Heart right ventricle (tissue), 16 donors: ENCODE results near the gene KIR2DL3. TPM values are rescaled to one million over a fixed set of nuclear protein-coding genes. Genes with fewer than 3 reads are reported as not detected.
"Not testable (repeated sequence)": the region's sequence is repeated elsewhere in the genome, so short reads cannot be mapped to it uniquely, and the experiment has no call there.

Experiments
- ATAC-seq, 8 donors: fragments of 200-7000 bp; cut with Tn5 transposase; one replicate each; pipeline ENCODE4 v1.9.1; 2020; ENCODE audit warnings: mild to moderate bottlenecking in 8 of 8, moderate library complexity in 8 of 8, moderate number of reproducible peaks in 1 of 8
- DNase-seq, 2 donors: peaks; one replicate each; pipeline ENCODE4 v3.0.0-alpha.2; 2020
- H3K27ac ChIP-seq, 10 donors: fragments of 200-600 bp; sonication (generic) in 2 of 10; one replicate each; pipeline versions ENCODE4 v1.5.0 to v1.8.0; 2020 to 2022; ENCODE audit warnings: mild to moderate bottlenecking in 3 of 10
- H3K27me3 ChIP-seq, 7 donors: fragments of 200-600 bp; one replicate each; pipeline ENCODE4 v1.8.0; 2021 to 2022; ENCODE audit warnings: mild to moderate bottlenecking in 2 of 7
- H3K36me3 ChIP-seq, 9 donors: fragments of 200-600 bp; sonication (generic) in 1 of 9; one replicate each; pipeline versions ENCODE4 v1.5.0 to v1.8.0; 2020 to 2022; ENCODE audit warnings: mild to moderate bottlenecking in 2 of 9
- H3K4me1 ChIP-seq, 9 donors: fragments of 200-600 bp; sonication (generic) in 1 of 9; one replicate each; pipeline versions ENCODE4 v1.5.0 to v1.8.0; 2020 to 2022; ENCODE audit warnings: mild to moderate bottlenecking in 4 of 9
- H3K4me3 ChIP-seq, 10 donors: fragments of 200-600 bp; sonication (generic) in 2 of 10; one replicate each; pipeline versions ENCODE4 v1.5.0 to v1.8.0; 2020 to 2022; ENCODE audit warnings: mild to moderate bottlenecking in 7 of 10, moderate library complexity in 2 of 10
- H3K9me3 ChIP-seq, 11 donors: fragments of 200-600 bp in 10 of 11; sonication (generic) in 2 of 11; one replicate each; pipeline versions ENCODE4 v1.5.0 to v1.8.0; 2013 to 2022; ENCODE audit warnings: mild to moderate bottlenecking in 2 of 11, control low read depth in 1 of 11, moderate library complexity in 1 of 11
- WGBS, 2 donors: extraction: QIAGEN DNeasy Blood & Tissue Kit; methylation state at CpG; one replicate each; pipeline ENCODE4 v1.1.7; 2013; ENCODE audit warnings: inconsistent platforms in 1 of 2; 5-methylcytosine and 5-hydroxymethylcytosine counted together
- intact Hi-C, 10 donors: fragments of 100-400 bp; cut with DNase I; formaldehyde crosslinking; loops; one replicate each; pipeline versions ENCODE4 v1.11.1 to v1.14.2; 2022
- polyA plus RNA-seq, 2 donors: library from polyadenylated mRNA; stranded (reverse); fragments of 200-250 nt; gene quantifications; one replicate each; pipeline ENCODE4 v1.2.3, GENCODE V29; 2013
- total RNA-seq, 10 donors: library from RNA; stranded (reverse); fragmentation: NEBNext Ultra II Directional in 3 of 10; extraction: Animal tissue kit (Norgen Biotek cat#: 25700) in 3 of 10; gene quantifications; one replicate each; pipeline versions ENCODE4 v1.2.1 to v1.2.4, GENCODE V29; 2021 to 2023
- TF ChIP-seq, protein P1 (sequence below), 9 donors: fragments of 200-600 bp; sonication (generic) in 2 of 9; IDR thresholded peaks; one replicate each; pipeline versions ENCODE4 v1.5.0 to v1.8.0; 2021 to 2022; ENCODE audit warnings: antibody characterized with exemption in 9 of 9, mild to moderate bottlenecking in 5 of 9, moderate library complexity in 1 of 9
- donor health status: Arrhythmogenic right ventricular cardiomyopathy.
- donor health status: ischemic (EF 13 %, LVEDD 7.1; RV severe dilation, severe dysfunction).
- donor health status: healthy with polysubstance abuse.
- donor health status: DM: no; HTN: yes; CAD: no.
- donor health status: DM: no; HTN: no; CAD: no.
- donor health status: ischemic (EF 25% LVEDD 6.9; RV normal size, moderate dysfunction).
- donor health status: ischemic (EF 25% LVEDD 5.7; RV mildly dilated, moderate dysfunction).
- donor health status: healthy.
- donor health status: DM: yes; HTN: yes; CAD: no.
- donor health status: Ischemic cardiomyopathy.
- donor health status: ischemic (EF 35%, LVEDD 5.7; RV mildly dilated, moderate dysfunction).
- donor health status: nonischemic (EF 11% LVEDD 7.7; RV severe dilation, severe dysfunction).
- donor health status: DM: yes; HTN: yes; CAD: no.
- donor health status: PGD.
- donor health status: ischemic (EF 29% LVEDD 5.4; RV normal size, mild dysfunction).
- donor health status: nonischemic (EF 23%, LVEDD 6.1; RV moderate dilation, normal function).

Gene KIR2DL3
- total and polyA plus RNA-seq, 12 donors = 0.03 to 0.42 TPM; not detected in 10

DNA sequence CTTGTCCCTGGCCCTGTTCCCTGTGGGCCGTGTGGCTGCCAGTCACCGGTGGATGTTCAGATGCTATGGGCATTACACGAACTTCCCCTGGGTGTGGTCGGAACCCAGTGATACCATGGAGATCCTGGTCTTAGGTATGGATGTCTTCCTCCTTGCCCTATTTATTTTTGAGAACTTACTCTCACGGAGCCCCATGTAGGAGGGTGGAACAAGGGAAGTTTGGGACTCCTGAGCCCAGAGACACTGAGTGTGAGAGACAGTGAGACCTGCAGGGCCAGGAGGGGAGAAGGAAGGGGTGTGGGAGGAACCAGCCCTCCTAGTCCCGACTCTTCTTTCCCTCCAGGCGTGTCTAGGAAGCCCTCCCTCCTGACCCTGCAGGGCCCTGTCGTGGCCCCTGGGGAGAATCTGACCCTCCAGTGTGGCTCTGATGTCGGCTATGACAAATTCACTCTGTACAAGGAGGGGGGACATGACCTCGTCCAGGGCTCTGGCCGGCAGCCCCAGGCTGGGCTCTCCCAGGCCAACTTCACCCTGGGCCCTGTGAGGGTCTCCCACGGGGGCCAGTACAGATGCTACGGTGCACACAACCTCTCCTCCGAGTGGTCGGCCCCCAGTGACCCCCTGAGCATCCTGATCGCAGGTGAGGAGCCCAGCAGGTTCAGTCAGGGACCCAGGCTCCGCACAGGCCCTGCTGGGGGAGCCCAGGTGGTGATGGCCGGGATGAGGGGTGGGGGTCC, 28.9 kb upstream of the KIR2DL3 start:
- no peak for ATAC-seq
- Histone ChIP-seq H3K9me3 (peaks cover 0 to under 1% (median 0%) of the 10 kb centered on the region in 11 donors), H3K4me1 (no peaks in the 10 kb centered on the region), H3K27me3 (peaks cover 0 to 22% (median 8%) of the 10 kb centered on the region in 7 donors), H3K4me3 (no peak overlapping the region), H3K27ac (no peak overlapping the region), H3K36me3 (no peaks in the 10 kb centered on the region)
- TF ChIP-seq, protein P1, sequence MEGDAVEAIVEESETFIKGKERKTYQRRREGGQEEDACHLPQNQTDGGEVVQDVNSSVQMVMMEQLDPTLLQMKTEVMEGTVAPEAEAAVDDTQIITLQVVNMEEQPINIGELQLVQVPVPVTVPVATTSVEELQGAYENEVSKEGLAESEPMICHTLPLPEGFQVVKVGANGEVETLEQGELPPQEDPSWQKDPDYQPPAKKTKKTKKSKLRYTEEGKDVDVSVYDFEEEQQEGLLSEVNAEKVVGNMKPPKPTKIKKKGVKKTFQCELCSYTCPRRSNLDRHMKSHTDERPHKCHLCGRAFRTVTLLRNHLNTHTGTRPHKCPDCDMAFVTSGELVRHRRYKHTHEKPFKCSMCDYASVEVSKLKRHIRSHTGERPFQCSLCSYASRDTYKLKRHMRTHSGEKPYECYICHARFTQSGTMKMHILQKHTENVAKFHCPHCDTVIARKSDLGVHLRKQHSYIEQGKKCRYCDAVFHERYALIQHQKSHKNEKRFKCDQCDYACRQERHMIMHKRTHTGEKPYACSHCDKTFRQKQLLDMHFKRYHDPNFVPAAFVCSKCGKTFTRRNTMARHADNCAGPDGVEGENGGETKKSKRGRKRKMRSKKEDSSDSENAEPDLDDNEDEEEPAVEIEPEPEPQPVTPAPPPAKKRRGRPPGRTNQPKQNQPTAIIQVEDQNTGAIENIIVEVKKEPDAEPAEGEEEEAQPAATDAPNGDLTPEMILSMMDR (IDR thresholded peaks at IDR 0.05) = no peak
- WGBS, 2 donors = 66 to 71% methylated on average over 18 of the region's 18 CpGs
- intact Hi-C loops = no loop called here
- DNase-seq = no peak

DNA sequence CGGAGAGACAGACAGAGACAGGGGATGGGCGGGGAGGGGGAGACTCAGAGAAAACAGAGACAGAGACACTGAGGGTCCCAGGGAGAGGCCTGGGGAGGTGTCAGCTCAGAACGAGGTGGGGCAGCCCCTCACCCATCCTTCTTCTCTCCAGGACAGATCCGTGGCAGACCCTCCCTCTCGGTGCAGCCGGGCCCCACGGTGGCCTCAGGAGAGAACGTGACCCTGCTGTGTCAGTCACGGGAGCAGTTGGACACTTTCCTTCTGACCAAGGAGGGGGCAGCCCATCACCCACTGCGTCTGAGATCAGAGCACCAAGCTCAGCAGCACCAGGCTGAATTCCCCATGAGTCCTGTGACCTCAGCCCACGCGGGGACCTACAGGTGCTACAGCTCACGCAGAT, 28.4 kb upstream of the KIR2DL3 start:
- H3K4me3 ChIP-seq, H3K9me3 ChIP-seq, DNase-seq, H3K36me3 ChIP-seq, intact Hi-C loops, ATAC-seq, H3K27ac ChIP-seq, H3K4me1 ChIP-seq: not testable (repeated sequence)
- H3K27me3 ChIP-seq = peaks cover 0 to 22% (median 5%) of the 10 kb centered on the region in 7 donors
- 58 to 77% methylated on average over 11 of the region's 13 CpGs for WGBS, 2 donors

DNA sequence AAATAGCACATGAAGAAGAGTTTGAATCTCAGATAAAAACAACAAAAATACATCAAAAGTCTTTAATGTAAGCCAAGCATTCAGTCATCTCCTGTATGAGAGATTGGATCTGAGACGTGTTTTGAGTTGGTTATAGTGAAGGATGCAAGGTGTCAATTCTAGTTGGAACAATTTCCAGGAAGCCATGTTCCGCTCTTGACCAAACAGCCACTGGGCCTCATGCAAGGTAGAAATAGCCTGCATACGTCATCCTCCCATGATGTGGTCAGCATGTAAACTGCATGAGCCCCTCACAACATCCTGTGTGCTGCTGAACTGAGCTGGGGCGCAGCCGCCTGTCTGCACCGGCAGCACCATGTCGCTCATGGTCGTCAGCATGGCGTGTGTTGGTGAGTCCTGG, 14.2 kb upstream of the KIR2DL3 start, which contains the start of gene KIR3DL3:
KIR3DL3 (plus strand) TSS at position 301 of the 400 bp plus-strand sequence; CDS start at position 356, 55 bp downstream.
- TF ChIP-seq, protein P1 (IDR thresholded peaks at IDR 0.05) = no peak
- no peaks in the 10 kb centered on the region for H3K4me1 ChIP-seq
- H3K27me3 ChIP-seq = peaks cover 0 to 5% (median 0%) of the 10 kb centered on the region in 7 donors
- ATAC-seq (no peak), DNase-seq (no peak)
- no peak within 1 kb of the TSS for H3K27ac ChIP-seq
- H3K9me3 ChIP-seq = peaks cover 0 to 46% (median 31%) of the 10 kb centered on the region in 11 donors
- WGBS, 2 donors = 82 to 85% methylated on average over 9 of the region's 9 CpGs
- intact Hi-C loops = no loop called here
- no peaks in the 10 kb centered on the region for H3K36me3 ChIP-seq
- H3K4me3 ChIP-seq = no peak within 1 kb of the TSS

DNA sequence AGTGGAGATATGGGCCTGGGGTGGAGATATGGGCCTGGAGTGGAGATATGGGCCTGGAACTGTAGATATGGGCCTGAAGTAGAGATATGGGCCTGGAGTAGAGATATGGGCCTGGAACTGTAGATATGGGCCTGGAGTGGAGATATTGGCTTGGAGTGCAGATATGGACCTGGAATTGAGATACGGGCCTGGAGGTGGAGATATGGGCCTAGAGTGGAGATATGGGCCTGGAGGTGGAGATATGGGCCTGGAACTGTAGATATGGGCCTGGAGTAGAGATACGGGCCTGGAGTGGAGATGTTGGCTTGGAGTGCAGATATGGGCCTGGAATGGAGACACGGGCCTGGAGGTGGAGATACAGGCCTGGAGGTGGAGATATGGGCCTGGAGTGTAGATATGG, 13.7 kb upstream of the KIR2DL3 start:
- intact Hi-C loops = no loop called here
- 56 to 59% methylated on average over 3 of the region's 3 CpGs for WGBS, 2 donors
- TF ChIP-seq, protein P1 (IDR thresholded peaks at IDR 0.05) = no peak

DNA sequence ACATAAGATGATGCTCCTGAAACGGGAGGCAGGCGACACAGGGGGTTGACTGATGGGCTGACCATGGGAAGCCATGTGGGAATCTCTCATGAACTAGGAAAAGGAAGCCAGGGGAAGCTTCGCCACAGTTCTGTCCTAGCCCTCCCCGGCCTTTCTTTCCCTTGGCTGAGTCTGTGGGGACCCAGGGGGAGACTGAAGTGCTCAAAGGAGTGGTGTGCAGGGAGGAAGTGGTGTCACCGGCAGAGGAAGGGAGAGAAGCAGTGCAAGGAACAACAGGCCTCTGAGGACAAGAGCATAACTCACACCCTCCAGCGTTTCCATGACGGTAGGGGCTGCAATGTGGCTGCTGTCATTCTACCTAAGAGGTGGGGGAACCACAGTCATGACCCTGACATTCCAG, 13.0 kb upstream of the KIR2DL3 start:
- H3K27me3 ChIP-seq = peaks cover 0 to 5% (median 0%) of the 10 kb centered on the region in 7 donors

More for the DNA sequence above, 13.7 kb upstream of the KIR2DL3 start:
- H3K36me3 ChIP-seq = no peaks in the 10 kb centered on the region
- H3K4me1 ChIP-seq = no peaks in the 10 kb centered on the region
- no peak for ATAC-seq
- peaks cover 0 to 41% (median 26%) of the 10 kb centered on the region in 11 donors for H3K9me3 ChIP-seq
- no peak for DNase-seq
- no peak overlapping the region for H3K4me3 ChIP-seq
- H3K27me3 ChIP-seq = peaks cover 0 to 5% (median 0%) of the 10 kb centered on the region in 7 donors
- no peak overlapping the region for H3K27ac ChIP-seq

More for the DNA sequence above, 13.0 kb upstream of the KIR2DL3 start:
- H3K36me3 ChIP-seq = no peaks in the 10 kb centered on the region
- WGBS, 2 donors = 80% methylated on average over 7 of the region's 7 CpGs
- TF ChIP-seq, protein P1 (IDR thresholded peaks at IDR 0.05) = no peak
- ATAC-seq (no peak), DNase-seq (no peak)
- H3K4me3 ChIP-seq = no peak overlapping the region
- H3K27ac ChIP-seq = no peak overlapping the region
- H3K4me1 ChIP-seq = no peaks in the 10 kb centered on the region
- H3K9me3 ChIP-seq = peaks cover 0 to 34% (median 20%) of the 10 kb centered on the region in 11 donors
- intact Hi-C loops = no loop called here
